NCI-H2196 treated with DMSO at 0.1 percent for 48 hours (cell line): Measurements from ENCODE around the gene GPR63.

Experiments used
- DNase-seq: peaks from one replicate; lab custom pipeline; 2025; ENCODE audit not compliant: unreplicated experiment; lab: John Stamatoyannopoulos, UW

The GPR63 gene

GRCh38 chr6:96823743-96824142 lies 13.5 kb downstream of the GPR63 start:
- DNase-seq, result no peak

DNA sequence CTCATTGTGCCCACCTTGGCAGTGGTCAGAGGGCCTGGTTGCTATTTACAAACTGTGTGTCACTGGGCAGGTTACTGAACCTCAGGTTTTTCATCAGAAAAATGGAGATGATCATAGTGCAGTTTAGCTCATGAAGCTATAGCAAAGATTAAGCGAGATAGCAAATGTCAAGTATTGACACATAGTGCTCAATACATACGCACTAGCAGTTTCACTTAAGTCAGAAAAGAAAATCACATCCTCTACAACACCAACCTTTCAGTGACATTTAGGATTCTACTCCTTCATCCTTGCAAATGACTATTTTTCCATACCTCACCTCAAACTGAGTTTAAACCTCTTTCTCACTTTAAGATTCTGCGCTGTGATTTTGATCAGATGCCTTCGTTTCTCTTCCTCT lies 16.2 kb downstream of the GPR63 start:
- DNase-seq, result no peak

GRCh38 chr6:96816301-96816817 lies 20.9 kb downstream of the GPR63 start:
- DNase-seq, result no peak

DNA sequence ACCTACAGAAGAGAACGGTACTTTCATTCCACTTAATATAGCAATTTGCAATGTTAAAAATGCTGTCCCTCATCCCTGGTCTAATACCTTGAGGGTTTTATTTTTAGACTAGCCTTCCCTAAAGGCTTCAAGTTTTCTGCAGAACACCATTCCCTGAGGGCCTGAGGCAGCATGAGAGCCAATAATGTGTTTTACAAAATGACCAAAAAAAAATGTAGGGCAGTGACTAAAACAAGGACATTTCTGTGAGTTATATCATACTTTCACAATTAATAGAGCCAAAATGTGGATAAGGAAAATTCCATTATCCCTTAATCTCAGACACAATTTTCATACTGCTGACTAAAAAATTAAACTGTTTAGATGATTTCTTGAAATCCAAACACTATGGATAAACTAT lies 22.7 kb downstream of the GPR63 start:
- DNase-seq, result no peak

- DNase-seq, result no peak
Observed at GRCh38 chr6:96812077-96812703, 25.1 kb downstream of the GPR63 start.

GRCh38 chr6:96811670-96812069 lies 25.6 kb downstream of the GPR63 start:
- DNase-seq, result no peak

- no peak for DNase-seq
Observed at GRCh38 chr6:96811136-96811535, 26.1 kb downstream of the GPR63 start.

GRCh38 chr6:96809119-96809518 lies 28.2 kb downstream of the GPR63 start:
- no peak for DNase-seq

DNA sequence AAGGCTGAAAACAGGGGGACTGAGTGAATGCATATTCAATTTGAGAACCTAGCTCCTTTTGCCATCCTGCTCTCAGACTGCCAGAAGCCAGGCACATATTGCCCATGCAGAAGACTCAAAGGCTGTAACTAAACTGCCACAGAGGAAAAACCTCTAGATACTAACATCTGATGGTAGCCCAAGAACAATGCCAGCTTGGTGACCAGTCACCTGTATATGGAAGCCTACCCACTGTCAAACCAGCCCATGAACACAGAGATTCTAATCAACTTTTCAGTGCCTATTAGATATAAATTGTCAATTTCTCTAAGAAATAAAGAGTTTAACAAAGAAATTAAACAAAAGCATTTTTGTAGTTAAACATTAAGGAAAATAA lies 34.2 kb downstream of the GPR63 start:
- DNase-seq, result no peak

GRCh38 chr6:96795481-96795880 lies 41.8 kb downstream of the GPR63 start:
- DNase-seq, result no peak

DNA sequence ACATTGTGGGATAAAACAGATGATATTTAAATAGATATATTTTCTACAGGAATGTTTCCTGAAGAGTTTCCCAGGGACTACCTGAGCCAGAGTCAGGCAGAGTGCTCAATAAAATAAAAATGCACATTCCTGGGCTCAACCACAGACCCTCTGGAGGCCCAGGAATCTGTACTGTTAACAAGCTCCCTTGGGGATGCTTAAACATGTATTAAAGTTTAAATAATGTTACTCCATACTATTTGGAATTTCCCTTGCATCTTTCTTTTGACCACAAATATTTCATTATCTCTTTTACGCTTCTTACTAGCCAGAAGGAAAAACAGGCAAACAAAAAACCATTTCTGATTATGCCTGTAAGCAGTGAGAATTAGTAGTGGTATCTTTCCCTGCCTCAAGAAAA lies 42.3 kb downstream of the GPR63 start:
- no peak for DNase-seq

DNA sequence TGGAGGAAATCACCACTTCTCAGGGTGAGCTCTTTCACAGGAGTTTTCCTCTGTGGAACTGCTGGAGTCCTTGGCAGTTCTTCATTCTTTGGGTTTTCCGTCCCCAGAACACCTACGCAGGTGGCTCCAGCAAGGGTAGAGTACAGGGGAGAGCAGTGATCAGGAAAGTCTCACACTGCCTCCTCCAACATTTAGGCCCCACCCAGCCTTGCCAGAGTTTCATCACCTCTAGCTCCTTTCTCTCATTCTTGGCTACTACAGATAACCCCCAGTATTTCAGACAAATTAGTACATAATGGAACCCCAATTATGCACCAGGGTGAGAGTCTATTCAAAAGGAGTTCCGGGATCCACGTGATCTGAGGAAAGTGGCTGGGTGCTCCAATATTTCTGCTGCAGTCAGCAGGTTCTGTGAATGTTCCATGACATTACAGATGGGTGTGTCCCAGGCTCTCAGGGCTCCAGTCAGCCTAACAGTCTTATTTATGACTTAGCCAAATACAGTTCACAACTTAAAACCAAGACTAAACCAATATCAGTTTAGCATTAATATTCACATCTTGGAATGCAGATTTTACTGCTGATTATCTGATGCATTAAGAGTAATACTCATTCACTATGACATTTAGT lies 44.6 kb downstream of the GPR63 start:
- DNase-seq, result no peak

- no peak for DNase-seq
Observed at GRCh38 chr6:96789871-96790270, 47.4 kb downstream of the GPR63 start.

GRCh38 chr6:96787846-96788580 lies 49.3 kb downstream of the GPR63 start:
- no peak for DNase-seq

- no peak for DNase-seq
Observed at GRCh38 chr6:96786336-96786735, 50.9 kb downstream of the GPR63 start.

- no peak for DNase-seq
Observed at GRCh38 chr6:96784650-96785049, 52.6 kb downstream of the GPR63 start.

DNA sequence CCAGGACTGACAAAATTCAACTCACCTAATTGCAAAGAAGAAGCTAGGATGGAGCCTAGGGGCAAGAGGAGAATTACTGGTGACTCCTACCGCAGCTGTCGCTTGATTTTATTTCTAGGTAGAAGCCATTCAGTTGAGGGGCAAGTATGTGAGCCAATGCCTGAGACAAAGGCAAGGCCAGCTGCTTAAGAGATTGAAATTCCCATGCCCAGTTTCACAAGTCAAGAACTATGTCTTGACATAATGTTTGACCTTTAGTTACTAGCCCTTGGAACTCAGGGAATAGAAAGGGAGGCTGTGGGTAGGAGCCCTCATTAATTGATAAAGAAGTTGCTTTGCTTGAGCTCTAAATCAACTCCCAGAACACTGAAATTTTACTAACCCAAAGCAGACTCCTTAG lies 54.0 kb downstream of the GPR63 start:
- DNase-seq, result no peak

DNA sequence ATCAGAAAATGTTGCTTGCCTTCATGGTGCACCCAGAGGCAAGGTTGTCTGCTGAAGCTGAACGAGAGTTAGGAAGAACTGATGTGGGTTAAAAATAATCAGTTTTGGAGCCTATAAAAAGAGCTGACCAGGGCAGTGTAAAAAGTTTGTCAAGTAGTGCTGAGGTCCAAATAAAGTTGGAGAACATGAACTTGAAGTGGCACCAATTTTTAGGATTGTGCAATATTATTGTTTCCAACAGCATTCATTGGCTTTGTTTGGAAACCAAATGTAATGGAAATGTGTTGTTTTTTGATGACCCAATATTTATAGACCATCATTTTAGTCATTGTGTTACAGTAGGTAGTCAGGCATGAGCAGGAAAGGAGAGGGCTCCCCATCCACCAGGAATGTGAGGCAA lies 55.7 kb downstream of the GPR63 start:
- DNase-seq, result no peak

- DNase-seq, result no peak
Observed at GRCh38 chr6:96777113-96777512, 60.2 kb downstream of the GPR63 start.

DNA sequence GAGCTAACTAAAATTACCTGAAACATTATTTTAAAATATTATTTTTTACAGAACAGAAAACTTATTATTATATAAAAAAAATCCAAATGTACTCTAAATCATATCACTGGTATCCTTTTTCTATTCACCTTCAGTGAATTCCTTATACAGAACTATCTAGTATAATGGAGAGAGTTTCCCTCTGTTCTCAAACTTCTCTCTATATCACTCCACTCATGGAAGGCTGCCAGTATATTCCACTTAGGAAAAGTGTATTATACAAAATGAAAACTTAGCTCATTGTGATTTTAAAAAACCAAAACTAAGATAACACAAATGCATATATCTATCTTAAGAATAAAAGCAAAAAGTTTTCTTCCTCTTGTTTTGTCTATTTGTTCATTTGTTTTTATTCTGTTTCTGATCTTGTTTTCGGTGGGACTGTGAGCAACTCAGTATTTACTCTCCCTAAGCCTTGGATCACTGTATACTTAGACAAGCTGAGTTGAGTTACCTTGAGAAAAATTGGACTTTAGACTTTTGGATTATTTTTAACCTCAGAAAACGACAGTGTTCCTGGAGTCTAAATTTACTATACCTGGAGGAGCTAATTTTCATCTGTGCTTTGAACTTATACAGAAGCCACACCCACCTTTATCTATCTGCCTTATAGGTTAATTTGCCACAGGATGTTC lies 61.4 kb downstream of the GPR63 start:
- DNase-seq, result no peak

- no peak for DNase-seq
Observed at GRCh38 chr6:96766769-96767168, 70.5 kb downstream of the GPR63 start.

GRCh38 chr6:96762599-96762998 lies 74.7 kb downstream of the GPR63 start:
- no peak for DNase-seq
